ENCODE results near the gene ACKR4. TPM values are rescaled to one million over a fixed set of nuclear protein-coding genes. Genes with fewer than 3 reads are reported as not detected.
"Not testable (repeated sequence)": the region's sequence is repeated elsewhere in the genome, so short reads cannot be mapped to it uniquely, and the experiment has no call there.

The ACKR4 gene
- total and polyA plus RNA-seq, 8 donors: 0.70 to 2.1 (median 1.1) TPM

DNA sequence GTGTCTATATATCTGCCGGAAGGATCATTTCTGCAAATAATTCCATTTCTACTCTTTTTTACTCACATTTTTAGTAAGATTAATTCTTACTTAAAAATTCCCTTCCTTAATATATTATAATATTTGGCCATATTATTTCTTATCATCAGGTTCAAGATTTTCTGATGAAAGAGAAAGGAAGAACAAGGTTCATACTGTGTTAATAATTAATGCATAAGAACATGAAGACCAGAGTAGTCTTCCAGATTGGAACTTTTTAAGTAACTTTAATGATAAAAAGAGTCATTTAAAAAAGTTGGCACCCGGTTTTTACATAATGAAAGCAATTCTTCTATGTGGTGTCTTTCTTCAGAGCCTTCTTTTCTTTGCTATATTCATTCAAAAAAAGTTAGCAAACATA lies 590 bp downstream of the ACKR4 start:
- no peaks in the 10 kb centered on the region for H3K9me3 ChIP-seq
- peak overlapping the region in 2 of 4 donors; percentile 10 to 32 for H3K4me3 ChIP-seq
- intact Hi-C loops (cut with DNase I): no loop called here
- FAIRE-seq (no peak), DNase-seq (no peak), ATAC-seq (peak in 3 of 4 donors; percentile 64 to 67 (median 67))
- H3K4me1 ChIP-seq: peaks cover 0 to 9% (median 0%) of the 10 kb centered on the region in 3 donors
- H3K27ac ChIP-seq: peak overlapping the region in 1 of 4 donors; percentile 20
- no peaks in the 10 kb centered on the region for H3K36me3 ChIP-seq
- WGBS, 2 donors: 33 to 41% methylated on average over 2 of the region's 2 CpGs
- H3K27me3 ChIP-seq: no peaks in the 10 kb centered on the region
- TF ChIP-seq CTCF (IDR thresholded peaks at IDR 0.05): no peak

GRCh38 chr3:132598181-132598580 lies 1.1 kb downstream of the ACKR4 start:
- WGBS, 2 donors: 43 to 44% methylated on average over 3 of the region's 3 CpGs
- ATAC-seq (no peak), DNase-seq (no peak), FAIRE-seq (no peak)
- no peak overlapping the region for H3K4me3 ChIP-seq
- TF ChIP-seq CTCF (IDR thresholded peaks at IDR 0.05): no peak
- H3K9me3 ChIP-seq: no peaks in the 10 kb centered on the region
- intact Hi-C loops (cut with DNase I): no loop called here
- H3K36me3 ChIP-seq: no peaks in the 10 kb centered on the region
- H3K27ac ChIP-seq: no peak overlapping the region
- H3K27me3 ChIP-seq: no peaks in the 10 kb centered on the region
- peaks cover 0 to 9% (median 0%) of the 10 kb centered on the region in 3 donors for H3K4me1 ChIP-seq

- H3K36me3 ChIP-seq; H3K4me1 ChIP-seq; DNase-seq; H3K4me3 ChIP-seq; intact Hi-C loops (cut with DNase I); FAIRE-seq; ATAC-seq; H3K9me3 ChIP-seq; H3K27me3 ChIP-seq; H3K27ac ChIP-seq: not testable (repeated sequence)
- no CpG with 5 or more reads among the region's 1 CpG for WGBS, 2 donors
These were observed 3.5 kb downstream of the ACKR4 start for GRCh38 chr3:132600614-132601013.

- TF ChIP-seq CTCF (IDR thresholded peaks at IDR 0.05): no peak
- Histone ChIP-seq H3K27me3 (no peaks in the 10 kb centered on the region), H3K9me3 (no peaks in the 10 kb centered on the region), H3K4me1 (no peaks in the 10 kb centered on the region), H3K4me3 (no peak overlapping the region), H3K27ac (no peak overlapping the region), H3K36me3 (no peaks in the 10 kb centered on the region)
- intact Hi-C loops (cut with DNase I): no loop called here
- ATAC-seq: no peak
- WGBS, 2 donors: 87 to 92% methylated on average over 2 of the region's 2 CpGs
- DNase-seq: no peak
- no peak for FAIRE-seq
These were observed 8.3 kb downstream of the ACKR4 start for GRCh38 chr3:132605374-132605792.

- intact Hi-C loops (cut with DNase I): no loop called here
- ATAC-seq (no peak), FAIRE-seq (no peak), DNase-seq (no peak)
- Histone ChIP-seq H3K27ac (no peak overlapping the region), H3K9me3 (no peaks in the 10 kb centered on the region), H3K4me3 (no peak overlapping the region), H3K36me3 (no peaks in the 10 kb centered on the region), H3K4me1 (no peaks in the 10 kb centered on the region), H3K27me3 (no peaks in the 10 kb centered on the region)
- WGBS, 2 donors: 48 to 65% methylated on average over 1 of the region's 1 CpG
- TF ChIP-seq CTCF (IDR thresholded peaks at IDR 0.05): no peak
These were observed 9.0 kb downstream of the ACKR4 start for GRCh38 chr3:132606085-132606484.

GRCh38 chr3:132606620-132607019 lies 9.6 kb downstream of the ACKR4 start:
- H3K36me3 ChIP-seq; DNase-seq; H3K4me1 ChIP-seq; H3K27ac ChIP-seq; ATAC-seq; H3K27me3 ChIP-seq; H3K9me3 ChIP-seq; intact Hi-C loops (cut with DNase I); H3K4me3 ChIP-seq; FAIRE-seq: not testable (repeated sequence)
- WGBS, 2 donors: 93 to 96% methylated on average over 8 of the region's 8 CpGs

GRCh38 chr3:132615301-132615700 lies 18.2 kb downstream of the ACKR4 start:
- DNase-seq; H3K27me3 ChIP-seq; H3K9me3 ChIP-seq; H3K27ac ChIP-seq; FAIRE-seq; intact Hi-C loops (cut with DNase I); H3K4me1 ChIP-seq; ATAC-seq; H3K36me3 ChIP-seq; H3K4me3 ChIP-seq: not testable (repeated sequence)
- 96 to 99% methylated on average over 3 of the region's 3 CpGs for whole genome bisulfite sequencing, 2 donors

All from pancreas (tissue), 10 donors.